ENCODE measurements around the gene AGPAT2.

DNA sequence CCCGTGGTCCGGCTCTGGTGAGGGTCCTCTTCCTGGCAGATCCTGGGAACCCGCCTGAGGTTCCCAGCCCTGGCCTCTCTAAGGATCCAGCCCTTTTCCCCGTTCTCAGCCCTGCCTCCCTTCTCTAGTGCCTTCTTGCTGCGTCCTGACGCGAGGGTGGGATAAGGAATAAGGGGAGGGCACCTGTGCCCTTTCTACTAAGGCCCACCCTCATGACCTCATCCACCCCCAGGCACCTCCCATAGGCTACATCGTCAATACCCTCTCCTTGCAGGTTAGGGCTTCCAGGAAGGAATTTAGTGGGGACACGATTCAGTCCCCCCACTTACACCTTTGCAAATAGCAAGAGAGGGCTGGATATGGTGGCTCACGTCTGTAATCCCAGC lies 14.4 kb upstream of the AGPAT2 start:
- TF ChIP-seq, protein P1, sequence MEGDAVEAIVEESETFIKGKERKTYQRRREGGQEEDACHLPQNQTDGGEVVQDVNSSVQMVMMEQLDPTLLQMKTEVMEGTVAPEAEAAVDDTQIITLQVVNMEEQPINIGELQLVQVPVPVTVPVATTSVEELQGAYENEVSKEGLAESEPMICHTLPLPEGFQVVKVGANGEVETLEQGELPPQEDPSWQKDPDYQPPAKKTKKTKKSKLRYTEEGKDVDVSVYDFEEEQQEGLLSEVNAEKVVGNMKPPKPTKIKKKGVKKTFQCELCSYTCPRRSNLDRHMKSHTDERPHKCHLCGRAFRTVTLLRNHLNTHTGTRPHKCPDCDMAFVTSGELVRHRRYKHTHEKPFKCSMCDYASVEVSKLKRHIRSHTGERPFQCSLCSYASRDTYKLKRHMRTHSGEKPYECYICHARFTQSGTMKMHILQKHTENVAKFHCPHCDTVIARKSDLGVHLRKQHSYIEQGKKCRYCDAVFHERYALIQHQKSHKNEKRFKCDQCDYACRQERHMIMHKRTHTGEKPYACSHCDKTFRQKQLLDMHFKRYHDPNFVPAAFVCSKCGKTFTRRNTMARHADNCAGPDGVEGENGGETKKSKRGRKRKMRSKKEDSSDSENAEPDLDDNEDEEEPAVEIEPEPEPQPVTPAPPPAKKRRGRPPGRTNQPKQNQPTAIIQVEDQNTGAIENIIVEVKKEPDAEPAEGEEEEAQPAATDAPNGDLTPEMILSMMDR (IDR thresholded peaks at IDR 0.05; ENCODE audit: low read depth, low read length, poor library complexity, severe bottlenecking) = no peak
- no peak for TF ChIP-seq EZH2phosphoT487 (IDR thresholded peaks at IDR 0.05; ENCODE audit: borderline replicate concordance, low read length)
